Measurements from ENCODE around the gene CCDC91.
A peak's percentile ranks its signal among the peaks of the same experiment; 100 is the strongest.

The CCDC91 gene

GRCh38 chr12:28543021-28543890 lies 353.0 kb downstream of the CCDC91 start:
- H3K4me3 ChIP-seq (replicated peaks; ENCODE audit: low read depth, low read length), result no peak overlapping the region
- DNase-seq (ENCODE audit: low read depth), result no peak
- TF ChIP-seq CTCF (IDR thresholded peaks at IDR 0.05; ENCODE audit: low read length, missing control alignments), result no peak

GRCh38 chr12:28550757-28551704 lies 360.8 kb downstream of the CCDC91 start:
- H3K4me3 ChIP-seq (replicated peaks; ENCODE audit: low read depth, low read length), result no peak overlapping the region
- TF ChIP-seq CTCF (IDR thresholded peaks at IDR 0.05; ENCODE audit: low read length, missing control alignments), result no peak

GRCh38 chr12:28552251-28552970 lies 362.2 kb downstream of the CCDC91 start:
- no peak for DNase-seq (ENCODE audit: low read depth)
- no peak overlapping the region for H3K4me3 ChIP-seq (replicated peaks; ENCODE audit: low read depth, low read length)
- TF ChIP-seq CTCF (IDR thresholded peaks at IDR 0.05; ENCODE audit: low read length, missing control alignments), result no peak

More at GRCh38 chr12:28550757-28551704, 360.8 kb downstream of the CCDC91 start:
- peak; percentile 65 for DNase-seq (ENCODE audit: low read depth)

- no peak for DNase-seq (ENCODE audit: low read depth)
- no peak for TF ChIP-seq CTCF (IDR thresholded peaks at IDR 0.05; ENCODE audit: low read length, missing control alignments)
- no peak overlapping the region for H3K4me3 ChIP-seq (replicated peaks; ENCODE audit: low read depth, low read length)
Measured at GRCh38 chr12:28555748-28556147, 365.5 kb downstream of the CCDC91 start.

- TF ChIP-seq CTCF (IDR thresholded peaks at IDR 0.05; ENCODE audit: low read length, missing control alignments), result no peak
- no peak for DNase-seq (ENCODE audit: low read depth)
- H3K4me3 ChIP-seq (replicated peaks; ENCODE audit: low read depth, low read length), result no peak overlapping the region
Measured at GRCh38 chr12:28558250-28558649, 368.0 kb downstream of the CCDC91 start.

GRCh38 chr12:28563286-28563685 lies 373.0 kb downstream of the CCDC91 start:
- DNase-seq (ENCODE audit: low read depth), result peak; percentile 16
- H3K4me3 ChIP-seq (replicated peaks; ENCODE audit: low read depth, low read length), result no peak overlapping the region
- TF ChIP-seq CTCF (IDR thresholded peaks at IDR 0.05; ENCODE audit: low read length, missing control alignments), result no peak
